ENCODE results near the gene PLD1.
"Not testable (repeated sequence)": the region's sequence is repeated elsewhere in the genome, so short reads cannot be mapped to it uniquely, and the experiment has no call there.

Gene PLD1

DNA sequence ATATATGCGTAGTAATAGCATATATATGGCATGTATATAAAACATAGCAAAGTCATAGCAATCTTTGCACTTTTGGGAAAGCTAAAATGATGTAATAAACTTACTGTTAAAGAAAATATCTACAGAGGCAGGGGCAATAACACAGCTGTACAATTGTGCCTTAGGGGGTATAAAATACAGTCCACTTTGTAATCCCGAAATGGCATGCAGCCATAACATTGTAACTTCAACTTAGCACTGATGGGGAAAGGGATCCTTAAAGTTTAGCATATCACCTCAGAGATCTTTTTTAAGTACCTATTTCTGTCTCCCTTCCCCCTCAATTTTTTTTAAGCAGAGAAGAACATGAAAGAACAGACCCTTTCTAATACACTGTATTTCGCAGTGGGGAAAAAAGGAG is 40.8 kb downstream of the PLD1 start:
- DNase-seq (ENCODE audit: low spot score) = no peak

DNA sequence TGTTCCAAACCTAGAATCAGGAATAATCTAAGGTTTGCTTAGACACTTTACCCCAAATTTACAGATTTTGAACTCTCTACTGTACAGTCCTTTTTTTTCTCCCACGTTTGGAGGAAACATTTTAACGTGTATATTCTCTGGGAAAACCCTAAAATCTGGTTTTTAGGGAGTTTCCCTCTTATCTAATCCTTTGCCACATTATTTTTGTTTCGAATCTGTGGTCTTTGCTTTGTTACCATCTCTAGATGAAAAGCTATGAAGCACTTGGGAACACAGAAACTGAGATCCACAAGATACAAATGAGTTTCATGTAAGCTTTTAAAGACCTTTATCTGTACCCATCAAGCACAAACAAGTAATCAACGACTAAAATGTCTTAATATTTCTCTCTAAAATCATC is 41.3 kb downstream of the PLD1 start:
- no peak for DNase-seq (ENCODE audit: low spot score)

DNA sequence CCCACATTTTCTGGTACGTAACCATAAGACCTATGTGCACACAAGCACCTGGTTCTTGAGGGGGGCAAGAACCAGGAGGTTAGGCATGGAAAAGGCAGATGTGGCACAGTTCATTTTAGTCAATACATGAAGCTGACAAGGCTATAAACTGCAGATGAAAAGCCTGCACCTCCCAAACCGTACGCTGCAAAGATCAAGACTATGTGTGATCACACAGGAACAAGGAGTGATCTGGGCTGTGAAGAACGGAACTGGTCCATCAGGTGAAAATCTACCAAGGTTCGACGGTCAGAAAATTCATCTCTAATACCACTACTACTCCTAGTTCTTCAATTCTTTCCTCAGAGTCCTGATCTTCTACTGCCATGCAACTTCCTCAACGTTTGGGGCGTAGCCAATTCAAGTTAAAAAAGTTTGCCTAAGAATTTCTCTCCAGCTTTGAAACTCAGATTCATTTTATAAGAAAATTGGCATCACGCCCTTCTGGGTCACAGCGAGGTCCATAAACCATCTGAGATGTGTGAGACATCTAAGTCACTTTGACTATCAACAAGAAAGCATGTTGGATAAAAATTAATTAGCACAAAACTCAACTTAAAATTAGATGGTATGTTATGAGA is 41.9 kb downstream of the PLD1 start:
- DNase-seq (ENCODE audit: low spot score) = no peak

DNA sequence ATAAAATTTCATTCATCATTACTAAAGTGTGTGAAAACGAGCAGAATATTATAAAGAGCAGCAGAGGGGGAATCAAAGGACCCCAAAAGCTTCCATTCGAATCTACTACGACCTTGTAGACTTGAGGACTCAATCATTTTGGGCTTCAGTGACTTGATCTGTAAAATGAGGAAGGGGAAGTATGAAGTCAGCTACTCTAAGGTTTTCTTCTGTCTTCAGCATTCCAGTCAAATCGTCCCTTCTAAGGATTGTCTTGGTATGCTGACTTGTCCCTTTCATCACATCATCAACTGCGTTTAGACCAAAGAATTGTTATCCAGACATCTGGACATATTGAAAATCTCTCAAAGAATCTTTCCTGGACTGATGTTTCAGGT is 44.8 kb downstream of the PLD1 start:
- no peak for DNase-seq (ENCODE audit: low spot score)

DNA sequence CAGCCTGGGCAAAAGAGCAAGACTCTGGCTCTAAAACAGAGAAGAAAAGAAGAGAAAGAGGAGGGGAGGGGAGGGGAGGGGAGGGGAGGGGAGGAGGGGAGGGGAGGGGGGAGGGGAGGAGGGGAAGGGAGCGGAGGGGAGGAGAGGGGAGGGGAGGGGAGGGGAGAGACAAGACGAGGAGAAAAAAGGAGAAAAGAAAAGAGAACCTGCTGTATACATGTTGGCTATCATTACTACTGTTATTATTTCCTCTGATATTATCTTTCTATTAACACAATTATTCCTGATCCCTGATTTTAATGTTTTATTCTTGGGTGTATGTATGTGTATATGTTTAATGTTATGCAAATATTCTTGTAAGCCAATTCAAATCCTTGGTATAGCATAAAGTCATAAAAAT is 46.9 kb downstream of the PLD1 start:
- DNase-seq (ENCODE audit: low spot score) = no peak

DNA sequence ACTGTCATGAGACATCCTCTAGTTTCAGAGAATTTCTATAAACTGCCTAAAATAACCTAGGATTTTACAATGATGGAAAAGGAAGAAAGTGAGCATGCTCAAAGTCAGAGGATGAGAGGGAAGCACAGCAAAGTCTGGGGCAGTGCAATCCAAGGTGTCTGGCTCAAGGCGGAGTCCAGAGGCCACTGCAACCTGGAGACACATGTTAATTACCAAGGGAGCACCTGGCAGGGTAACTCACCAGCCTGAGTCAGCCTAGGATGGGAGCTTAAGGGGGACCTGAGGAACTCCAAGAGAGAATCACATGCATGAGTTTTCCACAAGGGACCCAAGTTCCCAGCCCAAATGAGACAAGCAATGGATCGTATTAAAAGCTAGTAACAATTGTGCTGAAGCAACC is 49.8 kb downstream of the PLD1 start:
- DNase-seq (ENCODE audit: low spot score) = no peak

DNA sequence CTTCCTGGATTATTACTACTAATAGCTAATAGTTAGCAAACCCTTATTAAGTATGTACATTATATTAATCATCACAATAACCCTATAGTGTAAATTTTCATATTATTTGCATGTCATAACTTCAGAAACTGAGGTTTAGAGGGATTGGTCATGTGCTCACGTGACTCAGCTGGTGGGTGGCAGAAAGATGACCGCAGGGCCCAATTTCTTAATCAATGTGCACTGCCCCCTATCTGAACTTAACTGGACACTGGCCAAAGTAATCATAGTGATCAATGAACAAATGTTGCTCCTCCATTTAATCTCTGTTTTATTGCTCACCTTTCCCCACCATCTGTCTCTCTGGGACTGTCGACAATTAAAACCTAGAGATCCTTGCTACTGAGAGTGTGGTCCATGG is 52.2 kb downstream of the PLD1 start:
- DNase-seq (ENCODE audit: low spot score) = no peak

DNA sequence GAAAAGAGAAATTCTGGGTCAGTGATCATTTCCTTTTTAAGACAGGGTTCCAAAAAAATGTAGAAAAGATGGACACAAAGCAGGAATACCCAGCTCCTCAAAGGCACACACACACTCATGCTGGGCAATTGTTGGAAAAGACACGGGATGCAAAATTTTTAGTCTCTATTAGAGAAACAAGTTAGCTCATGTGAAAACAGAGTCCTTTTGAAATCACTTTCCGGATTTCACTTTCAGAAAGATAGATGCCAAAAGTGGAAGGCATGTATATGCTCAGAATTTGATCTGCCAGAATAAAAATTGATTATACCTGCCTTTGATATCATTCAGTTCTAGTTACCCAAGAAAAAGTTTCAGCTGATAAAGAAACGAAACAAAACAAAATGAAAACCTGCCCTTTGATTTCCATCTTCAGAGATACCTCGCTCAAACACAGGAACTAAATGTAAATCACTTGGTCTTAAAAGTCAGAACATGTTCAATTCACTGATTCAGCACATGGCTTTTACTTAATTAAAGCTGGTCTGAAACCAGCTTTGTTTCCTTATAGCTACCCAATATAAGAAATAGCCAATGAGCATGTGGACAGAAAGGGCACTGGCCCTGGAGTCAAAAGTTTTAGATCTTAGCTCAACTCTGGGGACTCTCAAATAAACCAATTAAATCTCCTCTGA is 52.8 kb downstream of the PLD1 start:
- DNase-seq (ENCODE audit: low spot score) = no peak

DNA sequence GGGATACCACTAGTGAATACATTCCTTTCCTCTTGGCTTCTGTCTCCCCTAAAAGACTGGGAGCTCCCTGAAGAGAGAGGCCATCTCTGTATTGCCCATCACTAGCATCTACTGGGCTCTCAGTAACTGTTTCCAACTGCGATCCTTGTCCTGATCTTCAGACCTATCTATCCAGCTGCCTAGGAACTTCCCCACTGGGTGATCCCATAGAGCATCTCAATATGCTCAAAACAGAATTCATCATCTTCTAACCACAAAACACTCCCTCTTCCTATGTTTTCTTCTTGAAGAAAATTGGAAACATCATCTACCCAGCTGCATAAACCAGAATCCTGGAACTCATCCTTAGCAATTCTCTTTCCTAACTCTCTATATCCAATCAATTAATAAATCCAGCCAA is 54.6 kb downstream of the PLD1 start:
- DNase-seq (ENCODE audit: low spot score) = no peak

DNA sequence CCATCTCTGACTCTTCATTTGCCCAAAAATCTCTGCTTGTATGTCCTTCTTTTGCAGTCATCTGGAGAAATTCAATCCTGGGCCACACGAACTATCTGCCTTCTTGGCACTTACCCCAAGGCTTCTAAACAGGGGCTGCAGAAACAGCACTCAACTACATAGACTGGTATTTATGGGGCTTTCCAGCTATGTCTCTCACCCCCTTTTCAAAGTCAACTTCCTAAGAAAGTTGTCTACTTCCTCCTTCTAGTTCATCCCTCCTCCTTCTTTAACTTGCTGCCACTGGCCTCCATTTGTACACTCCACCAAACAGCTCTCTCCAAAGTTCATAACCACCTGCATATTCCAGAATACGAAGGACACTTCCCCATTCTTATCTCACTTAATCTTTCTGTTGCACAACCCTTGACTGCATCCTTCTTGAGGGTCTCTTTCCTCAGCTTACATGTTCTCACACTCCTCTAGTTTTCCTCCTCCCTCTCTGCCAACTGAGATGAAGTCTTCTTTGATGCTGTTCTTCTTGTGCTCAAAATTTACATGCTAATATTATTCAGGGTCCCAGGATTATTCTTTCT is 55.2 kb downstream of the PLD1 start:
- DNase-seq (ENCODE audit: low spot score) = no peak

DNA sequence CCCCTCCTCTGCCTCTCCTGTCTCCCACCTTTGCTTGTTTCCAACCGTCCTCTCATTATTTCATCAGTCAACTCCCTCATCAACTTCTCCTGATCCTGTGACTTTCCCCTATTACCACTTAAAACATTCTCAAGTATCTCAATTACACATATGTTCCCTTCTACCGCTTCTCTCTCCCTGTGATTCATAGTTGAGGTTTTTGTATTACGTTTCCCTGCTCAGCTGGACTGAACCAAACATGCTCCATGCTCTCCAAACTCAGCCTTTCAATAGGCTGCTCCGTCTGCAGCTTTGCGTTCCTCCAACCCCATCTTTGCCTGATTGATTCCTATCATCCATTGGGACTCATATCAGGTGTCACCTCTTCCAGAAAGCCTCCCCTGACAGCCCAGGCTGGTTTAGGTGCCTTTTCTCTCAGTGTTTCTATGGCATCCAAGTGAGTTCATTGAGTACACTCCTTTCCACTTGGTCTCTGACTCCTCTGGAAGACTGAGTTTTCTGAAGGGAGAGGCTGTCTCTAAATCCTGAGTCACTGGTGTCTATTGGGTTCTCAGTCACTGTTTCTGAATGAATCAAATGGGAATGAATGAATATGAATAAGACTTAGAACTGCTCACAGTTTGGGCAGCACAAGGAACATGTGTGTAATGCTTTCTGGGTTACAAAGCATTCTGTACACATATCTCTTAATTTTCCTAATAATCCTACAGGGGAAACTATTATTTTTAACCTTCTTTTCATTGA is 56.4 kb downstream of the PLD1 start:
- no peak for DNase-seq (ENCODE audit: low spot score)

DNA sequence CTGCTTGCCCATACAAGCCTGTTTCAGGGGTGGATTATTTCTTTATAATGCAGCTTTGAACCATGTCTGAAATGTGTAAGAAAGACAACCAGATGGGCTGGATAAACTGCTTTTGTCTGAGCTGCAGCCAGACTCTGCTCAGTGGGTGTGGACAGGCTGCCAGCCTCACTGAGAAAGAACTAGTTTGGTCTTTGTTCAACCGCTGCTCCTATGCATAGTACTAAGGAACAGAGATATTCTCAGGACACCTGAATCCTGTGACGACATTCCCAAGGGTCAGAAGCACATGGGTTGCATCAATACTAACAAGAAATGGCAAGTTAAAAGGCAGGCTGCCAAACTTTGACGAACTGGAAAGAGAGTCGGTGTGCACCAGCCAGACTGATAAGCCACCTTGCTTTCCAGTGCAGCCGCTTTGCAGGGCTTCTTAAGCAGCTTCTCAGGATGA is 57.2 kb downstream of the PLD1 start:
- DNase-seq (ENCODE audit: low spot score) = no peak

DNA sequence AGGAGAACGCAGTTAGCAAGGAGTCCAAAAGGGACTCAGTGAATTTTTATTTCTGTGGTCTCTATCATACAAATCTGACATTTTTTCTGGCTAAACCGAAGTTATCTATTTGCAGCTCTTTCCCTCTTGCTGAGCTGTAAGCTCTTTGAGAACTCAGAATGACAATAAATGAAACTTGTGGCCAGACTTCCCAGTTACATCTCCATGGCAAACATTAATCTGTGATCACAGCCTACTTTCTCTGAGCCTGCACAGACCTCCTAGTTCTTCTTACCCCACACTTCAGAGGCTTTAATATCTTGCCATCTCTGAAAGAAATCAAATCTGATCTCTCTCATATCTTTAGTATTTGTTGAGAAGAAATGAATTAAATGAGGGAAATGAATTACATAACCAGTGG is 58.0 kb downstream of the PLD1 start:
- DNase-seq (ENCODE audit: low spot score) = no peak

DNA sequence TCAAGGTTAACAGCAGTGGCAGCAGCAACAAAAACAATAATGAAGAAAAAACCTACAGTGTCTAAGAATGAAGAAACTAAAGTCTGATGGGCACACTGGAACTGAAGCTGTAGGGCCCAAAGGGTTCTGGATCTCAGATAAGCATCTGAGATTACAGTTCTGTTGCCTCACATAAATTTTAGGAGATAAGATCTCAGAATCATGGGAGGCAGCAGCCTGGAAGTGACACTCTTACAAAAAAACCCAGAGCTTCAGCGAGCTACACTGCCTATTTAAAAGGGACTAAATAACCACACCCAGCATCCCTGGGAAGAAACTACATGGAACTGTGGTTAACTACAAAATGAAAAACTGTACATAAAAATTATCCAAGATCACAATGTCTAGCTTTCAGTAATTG is 61.2 kb downstream of the PLD1 start:
- no peak for DNase-seq (ENCODE audit: low spot score)

DNA sequence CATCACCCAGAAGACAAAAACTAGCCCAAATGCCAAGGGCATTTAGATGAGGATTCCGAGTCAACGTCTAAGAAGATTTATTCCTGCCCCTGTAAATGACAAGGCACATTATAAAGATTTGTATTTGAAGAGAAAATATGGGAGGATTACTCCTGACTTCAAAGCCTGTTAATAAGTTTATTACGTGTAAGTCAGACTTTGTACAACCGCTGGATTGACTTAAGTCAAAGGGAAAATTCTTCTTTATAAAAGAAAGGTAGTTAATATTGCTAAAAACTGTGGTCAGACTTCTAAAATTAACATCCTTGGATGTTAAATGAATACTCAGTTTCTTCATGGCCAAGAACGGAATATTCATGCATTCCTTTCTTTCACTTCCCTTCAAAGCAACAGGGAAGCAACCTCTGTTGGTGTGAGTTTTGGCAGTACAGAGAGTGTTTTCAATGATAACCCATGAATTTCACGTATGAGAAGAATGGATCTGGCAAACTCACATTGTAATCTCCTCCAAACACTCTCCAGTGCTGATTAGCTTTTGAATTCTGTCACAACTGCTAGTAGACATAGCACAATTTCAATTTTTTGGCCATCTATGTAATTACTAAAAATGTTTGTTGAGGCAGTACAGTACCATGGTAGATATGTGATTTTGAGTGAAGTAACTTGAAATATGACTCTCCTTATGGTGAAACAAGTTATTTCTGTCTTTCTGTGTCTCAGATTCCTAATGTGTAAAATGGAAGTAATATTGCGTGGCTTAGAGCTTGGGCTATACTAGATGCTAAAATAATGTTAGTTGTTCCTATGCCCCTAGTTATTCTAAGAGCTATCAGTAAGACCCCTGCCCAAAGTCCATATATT is 62.0 kb downstream of the PLD1 start:
- no peak for DNase-seq (ENCODE audit: low spot score)

DNA sequence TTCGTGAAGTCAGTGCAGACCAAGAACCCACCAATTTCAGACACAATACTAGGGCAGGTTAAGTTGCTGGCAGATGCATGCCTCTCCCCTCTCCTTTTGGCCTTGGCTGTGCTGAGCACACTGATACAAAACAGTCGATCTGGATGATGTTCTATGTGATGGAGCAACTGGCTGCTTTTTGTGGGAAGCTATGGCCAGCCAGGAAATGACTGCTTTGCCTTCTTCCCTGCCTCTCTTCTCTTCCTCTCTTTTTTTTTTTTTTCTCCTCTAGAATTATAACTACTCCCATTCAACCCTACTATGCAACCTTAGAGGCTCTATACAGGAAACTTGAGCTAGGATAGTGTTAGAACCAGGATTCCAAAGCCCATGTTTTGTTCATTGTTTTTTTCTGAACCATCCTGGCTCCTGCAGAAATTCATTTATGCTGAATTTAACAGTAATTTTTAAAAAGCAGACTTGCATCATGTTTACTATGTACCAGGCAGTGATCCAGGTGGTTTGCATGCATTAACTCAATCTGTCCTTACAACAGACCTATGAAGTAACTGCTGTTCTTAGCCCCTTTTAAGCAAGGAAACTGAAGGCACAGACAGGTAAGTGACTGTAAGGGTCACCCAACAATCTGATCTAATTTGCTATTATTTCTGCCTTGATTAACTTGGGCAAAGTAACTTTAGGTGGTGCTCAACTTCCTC is 62.9 kb downstream of the PLD1 start:
- no peak for DNase-seq (ENCODE audit: low spot score)

DNA sequence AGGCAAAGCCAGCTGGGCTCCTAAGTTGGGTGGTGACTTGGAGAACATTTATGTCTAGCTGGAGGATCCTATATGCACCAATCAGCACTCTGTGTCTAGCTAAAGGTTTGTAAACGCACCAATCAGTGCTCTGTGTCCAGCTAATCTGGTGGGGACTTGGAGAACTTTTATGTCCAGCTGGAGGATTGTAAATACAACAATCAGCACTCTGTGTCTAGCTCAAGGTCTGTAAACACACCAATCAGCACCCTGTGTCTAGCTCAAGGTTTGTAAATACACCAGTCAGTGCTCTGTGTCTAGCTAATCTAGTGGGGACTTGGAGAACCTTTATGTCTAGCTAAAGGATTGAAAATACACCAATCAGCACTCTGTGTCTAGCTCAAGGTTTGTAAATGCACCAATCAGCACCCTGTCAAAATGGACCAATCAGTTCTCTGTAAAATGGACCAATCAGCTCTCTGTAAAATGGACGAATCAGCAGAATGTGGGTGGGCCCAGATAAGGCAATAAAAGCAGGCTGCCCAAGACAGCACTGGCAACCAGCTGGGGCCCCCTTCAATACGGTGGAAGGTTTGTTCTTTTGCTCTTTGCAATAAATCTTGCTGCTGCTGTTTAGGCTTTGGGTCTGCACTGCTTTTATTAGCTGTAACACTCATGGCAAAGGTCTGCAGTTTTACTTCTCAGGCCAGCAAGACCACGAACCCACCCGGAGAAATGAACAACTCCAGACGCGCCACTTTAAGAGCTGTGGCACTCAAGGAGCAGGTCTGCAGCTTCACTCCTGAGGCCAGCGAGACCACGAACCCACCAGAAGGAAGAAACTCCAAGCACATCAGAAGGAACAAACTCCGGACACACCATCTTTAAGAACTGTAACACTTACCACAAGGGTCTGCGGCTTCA is 63.7 kb downstream of the PLD1 start:
- not testable (repeated sequence) for DNase-seq (ENCODE audit: low spot score)

DNA sequence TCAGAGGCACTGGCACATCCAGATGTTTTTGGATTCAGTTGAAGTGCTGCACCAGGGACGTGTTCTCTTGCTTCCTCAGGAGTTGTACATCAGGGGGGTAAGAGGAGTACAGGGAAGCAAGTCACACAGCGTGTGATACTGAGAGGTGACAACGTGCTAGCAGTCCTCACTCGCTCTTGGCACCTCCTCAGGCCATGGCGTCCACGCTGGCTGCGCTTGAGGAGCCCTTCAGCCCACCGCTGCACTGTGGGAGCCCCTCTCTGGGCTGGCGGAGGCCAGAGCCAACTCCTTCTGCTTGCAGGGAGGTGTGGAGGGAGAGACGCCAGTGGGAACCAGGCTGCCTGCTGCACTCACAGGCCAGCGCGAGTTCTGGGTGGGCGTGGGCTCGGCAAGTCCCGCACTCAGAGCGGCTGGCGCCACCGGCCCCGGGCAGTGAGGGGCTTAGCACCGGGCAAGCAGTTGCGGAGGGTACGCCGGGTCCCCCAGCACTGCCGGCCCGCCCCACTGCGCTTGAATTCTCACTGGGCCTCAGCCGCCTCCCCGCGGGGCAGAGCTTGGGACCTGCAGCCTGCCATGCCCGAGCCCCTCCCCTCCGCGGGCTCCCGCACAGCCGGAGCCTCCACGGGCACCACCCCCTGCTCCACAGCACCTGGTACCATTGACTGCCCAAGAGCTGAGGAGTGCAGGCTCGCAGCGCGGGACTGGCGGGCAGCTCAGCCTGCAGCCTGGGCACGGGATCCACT is 64.5 kb downstream of the PLD1 start:
- DNase-seq (ENCODE audit: low spot score) = no peak

DNA sequence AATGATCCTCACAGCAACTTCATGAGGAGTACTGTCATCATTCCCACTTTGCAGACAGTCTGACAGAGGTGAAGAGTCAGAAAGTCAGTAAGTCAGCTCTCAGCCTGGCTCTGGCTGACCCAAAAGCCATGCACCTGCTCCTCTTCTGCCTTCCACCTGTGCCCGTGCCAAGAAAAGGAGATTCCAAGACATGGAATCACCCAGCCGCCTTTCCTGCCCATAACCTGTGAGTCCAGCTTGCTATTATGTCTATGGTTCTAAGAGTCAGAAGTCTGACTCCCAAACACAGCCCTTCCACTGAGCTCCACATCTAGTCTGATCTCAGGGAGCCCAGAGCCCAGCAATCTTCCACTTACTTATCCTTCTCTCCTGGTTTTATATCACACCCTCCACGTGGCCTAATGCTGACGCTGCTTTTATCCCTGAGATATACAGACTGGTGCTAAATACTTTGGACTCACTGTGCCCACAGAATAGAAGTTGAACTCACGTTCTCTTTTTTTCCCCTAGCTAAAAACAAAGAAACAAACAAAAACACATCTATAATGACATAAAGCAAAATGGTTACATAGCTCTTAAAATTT is 66.0 kb downstream of the PLD1 start:
- no peak for DNase-seq (ENCODE audit: low spot score)

Data from D341Med (cell line).